GM21360 (cell line): ENCODE data around the gene PSENEN.
"Not testable (repeated sequence)": the region's sequence is repeated elsewhere in the genome, so short reads cannot be mapped to it uniquely, and the experiment has no call there.

Experiments
- ATAC-seq: cut with Tn5 transposase; IDR thresholded peaks from one replicate; pipeline ENCODE4 v1.9.1; 2021; ENCODE audit warnings: mild to moderate bottlenecking, moderate library complexity; ENCODE audit not compliant: unreplicated experiment

The PSENEN gene

DNA sequence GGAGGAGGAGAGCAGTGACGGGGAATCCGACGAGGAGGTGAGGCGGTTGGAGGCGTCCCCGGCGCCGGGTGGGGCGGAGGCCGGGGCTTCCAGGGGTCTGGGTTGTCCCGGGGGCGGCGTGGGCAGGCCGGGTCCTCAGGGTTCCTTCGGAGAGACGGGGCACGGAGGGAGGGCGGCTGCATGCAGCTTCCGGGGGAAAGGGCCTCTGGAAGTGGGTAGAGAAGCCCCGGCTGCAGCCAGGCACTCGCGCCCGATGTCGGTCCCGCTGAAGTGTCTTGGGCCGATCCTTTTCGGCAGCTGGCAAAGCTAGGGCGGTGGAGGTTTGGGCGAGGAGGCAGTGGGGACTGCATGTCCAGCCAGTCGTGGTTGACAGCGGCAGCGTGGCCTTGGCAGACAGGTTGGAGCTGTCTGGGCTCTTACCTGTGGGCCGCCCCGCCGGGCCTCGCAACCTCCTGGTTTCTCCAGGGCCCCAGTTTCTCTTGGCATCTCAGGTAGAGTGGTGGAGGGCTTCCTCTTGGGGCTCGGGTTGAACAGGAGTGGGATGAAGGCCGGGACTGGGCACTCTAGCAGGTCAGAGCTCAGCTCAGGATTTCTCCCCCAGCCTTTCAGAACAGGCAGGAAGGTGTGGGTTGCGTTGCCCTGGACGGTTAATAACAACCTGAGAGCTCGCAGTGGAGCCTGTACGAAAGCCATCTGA is 27.0 kb upstream of the PSENEN start:
- ATAC-seq: peak; percentile 1

DNA sequence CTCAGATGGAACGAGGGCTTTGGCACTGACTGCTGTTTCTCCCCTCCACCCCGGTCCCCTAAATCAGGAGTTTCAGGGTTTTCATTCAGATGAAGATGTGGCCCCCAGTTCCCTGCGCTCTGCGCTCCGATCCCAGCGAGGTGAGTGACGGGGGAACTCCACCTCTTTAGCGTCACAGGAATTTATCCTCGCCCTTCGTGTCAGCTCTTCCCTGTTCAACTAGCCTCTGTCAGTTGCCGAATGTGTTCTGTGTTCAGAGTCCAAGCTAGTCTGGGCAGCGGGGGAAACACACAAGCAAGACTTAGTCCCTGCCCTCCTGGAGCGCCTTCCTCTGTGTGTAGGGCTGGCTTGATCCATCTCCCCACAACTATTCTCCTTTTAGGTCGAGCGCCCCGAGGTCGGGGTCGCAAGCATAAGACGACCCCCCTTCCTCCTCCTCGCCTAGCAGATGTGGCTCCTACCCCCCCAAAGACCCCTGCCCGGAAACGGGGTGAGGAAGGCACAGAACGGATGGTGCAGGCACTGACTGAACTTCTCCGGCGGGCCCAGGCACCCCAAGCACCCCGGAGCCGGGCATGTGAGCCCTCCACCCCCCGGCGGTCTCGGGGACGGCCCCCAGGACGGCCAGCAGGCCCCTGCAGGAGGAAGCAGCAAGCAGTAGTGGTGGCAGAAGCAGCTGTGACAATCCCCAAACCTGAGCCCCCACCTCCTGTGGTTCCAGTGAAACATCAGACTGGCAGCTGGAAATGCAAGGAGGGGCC is 25.9 kb upstream of the PSENEN start:
- ATAC-seq: no peak

DNA sequence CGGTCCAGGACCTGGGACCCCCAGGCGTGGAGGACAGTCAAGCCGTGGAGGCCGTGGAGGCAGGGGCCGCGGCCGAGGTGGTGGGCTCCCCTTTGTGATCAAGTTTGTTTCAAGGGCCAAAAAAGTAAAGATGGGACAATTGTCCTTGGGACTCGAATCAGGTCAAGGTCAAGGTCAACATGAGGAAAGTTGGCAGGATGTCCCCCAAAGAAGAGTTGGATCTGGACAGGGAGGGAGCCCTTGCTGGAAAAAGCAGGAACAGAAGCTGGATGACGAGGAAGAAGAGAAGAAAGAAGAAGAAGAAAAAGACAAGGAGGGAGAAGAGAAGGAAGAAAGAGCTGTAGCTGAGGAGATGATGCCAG is 25.3 kb upstream of the PSENEN start:
- ATAC-seq: no peak

DNA sequence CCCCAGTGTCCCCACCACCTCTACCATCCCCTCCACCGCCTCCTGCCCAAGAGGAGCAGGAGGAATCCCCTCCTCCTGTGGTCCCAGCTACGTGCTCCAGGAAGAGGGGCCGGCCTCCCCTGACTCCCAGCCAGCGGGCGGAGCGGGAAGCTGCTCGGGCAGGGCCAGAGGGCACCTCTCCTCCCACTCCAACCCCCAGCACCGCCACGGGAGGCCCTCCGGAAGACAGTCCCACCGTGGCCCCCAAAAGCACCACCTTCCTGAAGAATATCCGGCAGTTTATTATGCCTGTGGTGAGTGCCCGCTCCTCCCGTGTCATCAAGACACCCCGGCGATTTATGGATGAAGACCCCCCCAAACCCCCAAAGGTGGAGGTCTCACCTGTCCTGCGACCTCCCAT is 24.8 kb upstream of the PSENEN start:
- no peak for ATAC-seq

DNA sequence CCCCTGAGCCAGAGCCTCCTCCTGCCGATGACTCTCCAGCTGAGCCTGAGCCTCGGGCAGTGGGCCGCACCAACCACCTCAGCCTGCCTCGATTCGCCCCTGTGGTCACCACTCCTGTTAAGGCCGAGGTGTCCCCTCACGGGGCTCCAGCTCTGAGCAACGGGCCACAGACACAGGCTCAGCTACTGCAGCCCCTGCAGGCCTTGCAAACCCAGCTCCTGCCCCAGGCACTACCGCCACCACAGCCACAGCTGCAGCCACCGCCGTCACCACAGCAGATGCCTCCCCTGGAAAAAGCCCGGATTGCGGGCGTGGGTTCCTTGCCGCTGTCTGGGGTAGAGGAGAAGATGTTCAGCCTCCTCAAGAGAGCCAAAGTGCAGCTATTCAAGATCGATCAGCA is 24.1 kb upstream of the PSENEN start:
- no peak for ATAC-seq

DNA sequence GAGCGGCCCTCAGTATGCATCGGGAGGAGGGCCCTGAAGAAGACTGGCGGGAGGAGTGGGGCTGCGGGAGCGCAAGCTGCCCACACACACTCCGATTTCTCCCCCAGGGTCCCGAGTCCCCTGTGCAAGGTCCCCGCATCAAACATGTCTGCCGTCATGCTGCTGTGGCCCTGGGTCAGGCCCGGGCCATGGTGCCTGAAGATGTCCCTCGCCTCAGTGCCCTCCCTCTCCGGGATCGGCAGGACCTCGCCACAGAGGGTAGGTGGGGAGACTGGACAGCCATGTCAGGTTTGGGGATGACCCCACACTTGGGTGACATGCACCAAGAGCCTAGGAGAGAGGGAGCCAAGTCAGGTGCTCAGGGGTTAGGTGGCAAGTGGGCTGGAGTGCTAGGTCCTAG is 23.0 kb upstream of the PSENEN start:
- ATAC-seq: no peak

DNA sequence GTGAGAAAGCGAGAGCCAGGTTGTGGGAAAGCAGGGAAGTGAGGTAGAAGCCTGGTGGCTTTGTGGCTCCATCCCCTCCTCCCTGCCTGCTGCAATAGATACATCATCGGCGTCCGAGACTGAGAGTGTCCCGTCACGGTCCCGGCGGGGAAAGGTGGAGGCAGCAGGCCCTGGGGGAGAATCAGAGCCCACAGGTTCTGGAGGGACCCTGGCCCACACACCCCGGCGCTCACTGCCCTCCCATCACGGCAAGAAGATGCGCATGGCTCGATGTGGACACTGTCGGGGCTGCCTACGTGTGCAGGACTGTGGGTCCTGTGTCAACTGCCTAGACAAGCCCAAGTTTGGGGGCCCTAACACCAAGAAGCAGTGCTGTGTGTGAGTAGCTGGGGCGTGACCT is 22.6 kb upstream of the PSENEN start:
- ATAC-seq: no peak

DNA sequence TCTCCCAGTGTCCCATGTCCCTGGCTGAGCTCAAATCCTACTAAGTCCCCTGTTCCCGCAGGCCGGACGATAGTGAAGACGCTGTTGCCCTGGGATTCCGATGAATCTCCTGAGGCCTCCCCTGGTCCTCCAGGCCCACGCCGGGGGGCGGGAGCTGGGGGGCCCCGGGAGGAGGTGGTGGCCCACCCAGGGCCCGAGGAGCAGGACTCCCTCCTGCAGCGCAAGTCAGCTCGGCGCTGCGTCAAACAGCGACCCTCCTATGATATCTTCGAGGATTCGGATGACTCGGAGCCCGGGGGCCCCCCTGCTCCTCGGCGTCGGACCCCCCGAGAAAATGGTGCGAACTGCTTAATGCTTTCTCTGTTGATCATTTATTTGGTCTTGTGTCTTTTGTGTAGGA is 21.8 kb upstream of the PSENEN start:
- no peak for ATAC-seq

DNA sequence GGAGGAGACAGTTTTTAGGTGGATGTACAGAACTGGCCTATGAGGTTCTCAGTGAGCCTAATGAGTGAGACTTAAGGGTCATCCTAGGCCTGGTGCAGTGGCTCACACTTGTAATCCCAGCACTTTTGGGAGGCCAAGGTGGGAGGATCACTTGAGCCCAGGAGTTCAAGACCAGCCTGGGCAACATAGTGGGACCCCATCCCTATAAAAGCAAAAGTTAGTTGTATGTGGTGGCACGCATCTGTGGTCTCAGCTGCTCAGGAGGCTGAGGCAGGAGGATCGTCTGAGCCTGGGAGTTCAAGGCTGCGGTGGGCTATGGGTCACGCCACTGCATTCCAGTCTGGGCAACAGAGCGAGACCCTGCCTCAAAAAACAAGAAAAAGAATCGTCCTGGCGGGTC is 21.3 kb upstream of the PSENEN start:
- not testable (repeated sequence) for ATAC-seq

DNA sequence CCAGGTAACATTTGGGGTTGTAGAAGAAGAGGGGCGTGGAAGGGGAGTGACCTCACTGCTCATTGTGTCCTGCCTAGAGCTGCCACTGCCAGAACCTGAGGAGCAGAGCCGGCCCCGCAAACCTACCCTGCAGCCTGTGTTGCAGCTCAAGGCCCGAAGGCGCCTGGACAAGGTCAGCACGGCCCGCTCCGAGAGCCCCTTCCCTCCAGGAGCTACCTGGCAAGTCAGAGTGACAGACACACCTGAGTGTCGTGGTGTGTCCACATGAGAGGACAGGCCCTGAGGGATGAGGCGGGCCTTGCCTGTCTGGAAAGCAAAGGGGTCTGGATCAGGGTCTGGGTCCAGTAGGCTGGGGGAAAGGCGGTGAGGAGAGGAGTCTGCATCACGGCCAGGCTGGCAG is 20.9 kb upstream of the PSENEN start:
- ATAC-seq: no peak

DNA sequence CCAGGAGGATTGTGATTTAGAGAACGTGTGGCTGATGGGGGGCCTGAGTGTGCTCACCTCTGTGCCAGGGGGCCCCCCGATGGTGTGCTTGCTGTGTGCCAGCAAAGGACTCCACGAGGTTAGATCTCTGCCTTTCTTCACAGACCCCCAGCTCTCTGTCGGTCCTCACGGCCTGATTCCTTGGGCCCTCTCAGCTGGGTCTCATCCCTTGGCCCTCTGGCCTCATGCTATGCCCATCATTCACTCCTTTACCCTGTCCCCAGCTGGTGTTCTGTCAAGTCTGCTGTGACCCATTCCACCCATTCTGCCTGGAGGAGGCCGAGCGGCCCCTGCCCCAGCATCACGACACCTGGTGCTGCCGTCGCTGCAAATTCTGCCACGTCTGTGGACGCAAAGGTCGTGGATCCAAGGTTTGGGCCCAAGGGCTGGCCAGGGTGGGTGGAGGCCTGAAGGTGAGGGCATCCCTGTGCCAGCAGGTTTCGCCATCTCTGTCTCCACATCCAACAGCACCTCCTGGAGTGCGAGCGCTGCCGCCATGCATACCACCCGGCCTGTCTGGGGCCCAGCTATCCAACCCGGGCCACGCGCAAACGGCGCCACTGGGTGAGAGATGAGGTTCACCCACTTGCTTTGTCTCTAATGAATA is 20.1 kb upstream of the PSENEN start:
- ATAC-seq: no peak

DNA sequence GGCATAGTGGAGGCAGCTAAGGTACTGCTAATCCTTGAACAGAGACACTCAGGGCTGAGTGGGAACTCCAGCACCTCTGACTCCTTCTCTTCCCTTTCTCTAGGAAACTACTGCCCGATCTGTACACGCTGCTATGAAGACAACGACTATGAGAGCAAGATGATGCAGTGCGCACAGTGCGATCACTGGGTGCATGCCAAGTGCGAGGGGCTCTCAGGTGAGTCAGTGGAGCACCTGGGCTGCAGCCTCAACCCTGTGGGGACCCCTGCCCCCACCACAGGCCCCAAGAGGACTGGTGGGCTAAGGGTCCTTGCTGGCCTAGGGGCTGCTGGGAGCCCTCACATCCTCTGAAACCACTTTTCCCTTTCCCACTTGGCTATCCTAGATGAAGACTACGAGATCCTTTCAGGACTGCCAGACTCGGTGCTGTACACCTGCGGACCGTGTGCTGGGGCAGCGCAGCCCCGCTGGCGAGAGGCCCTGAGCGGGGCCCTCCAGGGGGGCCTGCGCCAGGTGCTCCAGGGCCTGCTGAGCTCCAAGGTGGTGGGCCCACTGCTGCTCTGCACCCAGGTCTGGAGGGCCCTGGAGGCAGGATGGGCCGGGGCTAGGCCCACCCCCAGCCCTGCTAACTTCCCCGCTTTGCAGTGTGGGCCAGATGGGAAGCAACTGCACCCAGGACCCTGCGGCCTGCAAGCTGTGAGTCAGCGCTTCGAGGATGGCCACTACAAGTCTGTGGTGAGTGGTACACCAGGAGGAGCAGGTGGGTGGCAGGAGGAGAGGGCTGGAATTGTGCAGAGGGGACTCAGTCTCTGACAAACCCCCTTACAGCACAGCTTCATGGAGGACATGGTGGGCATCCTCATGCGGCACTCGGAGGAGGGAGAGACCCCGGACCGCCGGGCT is 18.1 kb upstream of the PSENEN start:
- ATAC-seq: no peak

DNA sequence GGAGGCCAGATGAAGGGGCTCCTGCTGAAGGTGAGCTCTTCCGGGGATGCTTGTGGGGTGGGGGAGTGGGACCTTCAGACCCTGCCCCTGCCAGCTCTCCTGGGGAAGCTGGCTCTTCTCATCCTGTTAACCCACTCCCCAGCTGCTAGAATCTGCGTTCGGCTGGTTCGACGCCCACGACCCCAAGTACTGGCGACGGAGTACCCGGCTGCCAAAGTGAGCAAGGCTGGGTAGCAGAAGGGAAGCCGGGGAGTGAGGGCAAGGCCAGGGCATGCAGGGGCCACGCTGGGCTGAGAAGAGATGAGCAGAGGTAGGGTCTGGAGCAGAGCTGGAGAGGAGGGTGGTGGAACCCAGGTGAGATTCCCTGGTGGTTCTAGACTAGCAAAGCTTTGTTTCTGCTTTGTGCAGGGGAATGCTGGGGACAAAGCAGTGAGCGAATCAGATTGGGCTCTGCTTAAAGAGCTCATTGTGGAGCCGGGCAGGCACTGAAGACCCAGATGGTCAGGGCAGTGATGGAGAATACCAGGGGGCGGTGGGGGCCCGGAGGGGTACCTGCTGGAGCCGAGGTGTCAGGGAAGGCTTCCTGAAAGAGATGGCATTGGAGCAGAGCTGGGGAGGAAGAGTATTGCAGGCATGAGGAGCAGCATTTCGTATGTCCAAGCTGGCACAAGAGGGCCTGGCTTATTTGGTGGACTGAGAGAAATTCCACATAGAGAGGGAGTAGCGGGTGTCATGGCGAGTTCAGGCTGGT is 17.3 kb upstream of the PSENEN start:
- no peak for ATAC-seq

DNA sequence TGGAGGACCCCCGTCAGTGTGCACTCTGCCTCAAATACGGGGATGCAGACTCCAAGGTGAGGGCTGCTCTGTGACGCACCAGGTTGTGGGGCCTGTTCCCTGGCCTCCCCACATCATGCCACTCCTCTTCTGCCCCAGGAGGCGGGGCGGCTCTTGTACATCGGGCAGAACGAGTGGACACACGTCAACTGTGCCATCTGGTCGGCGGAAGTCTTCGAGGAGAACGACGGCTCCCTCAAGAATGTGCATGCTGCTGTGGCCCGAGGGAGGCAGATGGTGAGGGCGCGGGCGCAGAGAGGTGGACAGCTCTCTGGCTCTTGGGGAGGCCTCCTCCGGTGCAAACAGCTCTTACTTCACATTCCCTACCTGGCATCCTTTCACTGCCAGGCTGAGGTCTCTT is 16.4 kb upstream of the PSENEN start:
- no peak for ATAC-seq

DNA sequence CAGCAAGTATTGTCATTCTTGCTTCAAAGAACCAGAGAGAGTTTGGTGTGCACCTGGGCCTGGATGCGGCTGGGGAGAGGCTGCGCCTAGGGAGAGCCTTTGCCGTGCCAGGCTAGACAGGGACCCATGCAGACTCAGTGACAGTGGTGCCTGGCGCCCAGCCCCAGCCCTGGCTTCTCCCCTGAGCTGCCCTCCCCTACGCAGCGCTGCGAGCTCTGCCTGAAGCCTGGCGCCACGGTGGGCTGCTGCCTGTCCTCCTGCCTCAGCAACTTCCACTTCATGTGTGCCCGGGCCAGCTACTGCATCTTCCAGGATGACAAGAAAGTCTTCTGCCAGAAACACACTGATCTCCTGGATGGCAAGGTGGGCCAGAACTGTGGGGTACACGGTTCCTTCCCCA is 15.7 kb upstream of the PSENEN start:
- ATAC-seq: no peak

DNA sequence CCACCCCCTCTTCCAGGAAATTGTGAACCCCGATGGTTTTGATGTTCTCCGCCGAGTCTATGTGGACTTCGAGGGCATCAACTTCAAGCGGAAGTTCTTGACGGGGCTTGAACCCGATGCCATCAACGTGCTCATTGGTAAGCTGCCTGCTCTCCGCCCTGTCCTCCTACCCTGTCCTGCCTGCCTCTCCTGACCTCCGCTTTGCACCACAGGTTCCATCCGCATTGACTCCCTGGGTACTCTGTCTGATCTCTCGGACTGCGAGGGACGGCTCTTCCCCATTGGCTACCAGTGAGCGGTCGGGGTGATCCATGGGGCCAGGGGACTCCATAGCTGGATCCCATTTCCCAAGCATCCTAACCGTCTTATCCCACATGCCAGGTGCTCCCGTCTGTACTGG is 15.1 kb upstream of the PSENEN start:
- no peak for ATAC-seq

DNA sequence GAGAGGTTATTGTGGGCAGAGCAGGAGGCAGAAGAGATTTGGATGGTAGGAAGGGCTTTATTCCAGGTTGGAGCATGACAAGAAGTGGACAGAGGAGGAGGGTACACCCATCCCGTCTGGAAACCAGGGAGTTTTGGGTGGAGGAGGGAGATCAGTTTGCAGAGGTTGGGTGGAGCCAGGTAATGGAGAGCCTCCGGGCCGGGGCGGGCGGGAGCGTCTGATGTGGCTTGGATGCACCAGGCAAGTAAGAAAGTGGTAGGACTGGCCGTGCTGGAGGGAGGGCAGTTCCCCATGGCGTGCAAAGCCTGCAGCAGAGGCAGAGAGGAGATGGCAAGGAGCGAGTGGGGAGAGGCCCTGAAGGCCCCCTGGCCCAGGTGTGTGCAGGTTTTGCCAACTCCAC is 14.1 kb upstream of the PSENEN start:
- no peak for ATAC-seq

DNA sequence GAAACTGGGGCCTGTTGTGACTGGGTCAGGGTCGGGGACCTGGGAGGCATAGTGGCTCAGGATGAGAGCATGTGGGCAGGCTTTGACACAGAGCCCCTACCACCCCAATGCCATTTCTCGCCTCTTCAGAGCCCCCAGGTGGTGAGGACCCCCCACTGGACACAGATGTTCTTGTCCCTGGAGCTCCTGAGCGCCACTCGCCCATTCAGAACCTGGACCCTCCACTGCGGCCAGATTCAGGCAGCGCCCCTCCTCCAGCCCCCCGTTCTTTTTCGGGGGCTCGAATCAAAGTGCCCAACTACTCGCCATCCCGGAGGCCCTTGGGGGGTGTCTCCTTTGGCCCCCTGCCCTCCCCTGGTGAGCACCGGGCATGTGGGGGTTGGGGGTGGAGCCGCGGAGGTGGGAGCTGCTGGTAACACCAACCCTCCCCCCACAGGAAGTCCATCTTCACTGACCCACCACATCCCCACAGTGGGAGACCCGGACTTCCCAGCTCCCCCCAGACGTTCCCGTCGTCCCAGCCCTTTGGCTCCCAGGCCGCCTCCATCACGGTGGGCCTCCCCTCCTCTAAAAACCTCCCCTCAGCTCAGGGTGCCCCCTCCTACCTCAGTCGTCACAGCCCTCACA is 13.6 kb upstream of the PSENEN start:
- no peak for ATAC-seq

DNA sequence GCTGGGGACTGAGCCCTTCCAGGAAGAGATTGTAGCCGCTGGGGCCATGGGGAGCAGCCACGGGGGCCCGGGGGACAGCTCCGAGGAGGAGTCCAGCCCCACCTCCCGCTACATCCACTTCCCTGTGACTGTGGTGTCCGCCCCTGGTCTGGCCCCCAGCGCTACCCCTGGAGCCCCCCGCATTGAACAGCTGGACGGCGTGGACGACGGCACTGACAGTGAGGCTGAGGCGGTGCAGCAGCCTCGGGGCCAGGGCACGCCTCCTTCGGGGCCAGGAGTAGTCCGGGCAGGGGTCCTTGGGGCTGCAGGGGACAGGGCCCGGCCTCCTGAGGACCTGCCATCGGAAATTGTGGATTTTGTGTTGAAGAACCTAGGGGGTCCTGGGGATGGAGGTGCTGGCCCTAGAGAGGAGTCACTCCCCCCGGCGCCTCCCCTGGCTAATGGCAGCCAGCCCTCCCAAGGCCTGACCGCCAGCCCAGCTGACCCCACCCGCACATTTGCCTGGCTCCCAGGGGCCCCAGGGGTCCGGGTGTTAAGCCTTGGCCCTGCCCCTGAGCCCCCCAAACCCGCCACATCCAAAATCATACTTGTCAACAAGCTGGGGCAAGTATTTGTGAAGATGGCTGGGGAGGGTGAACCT is 12.8 kb upstream of the PSENEN start:
- ATAC-seq: no peak
